ENCODE data around the gene LRSAM1.

DNA sequence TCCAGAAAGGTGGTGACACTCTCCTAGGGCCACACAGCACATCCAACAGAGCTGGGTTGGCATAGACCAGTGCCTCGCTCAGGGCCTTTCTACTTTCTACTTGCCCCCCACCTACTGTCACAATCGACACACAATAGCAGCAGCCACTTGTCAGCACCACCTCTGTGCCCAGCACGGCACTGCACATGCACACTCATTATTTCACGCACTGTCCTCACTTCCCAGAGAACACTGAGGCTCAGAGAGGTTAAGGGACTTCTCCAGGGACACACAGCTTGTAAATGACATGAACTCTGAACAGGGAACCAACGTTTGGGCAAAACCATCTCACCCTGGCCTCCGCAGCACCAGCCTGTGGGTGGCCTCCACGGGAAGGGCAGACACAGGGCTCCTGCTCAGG is 89.9 kb downstream of the LRSAM1 start:
- TF ChIP-seq, protein P1, sequence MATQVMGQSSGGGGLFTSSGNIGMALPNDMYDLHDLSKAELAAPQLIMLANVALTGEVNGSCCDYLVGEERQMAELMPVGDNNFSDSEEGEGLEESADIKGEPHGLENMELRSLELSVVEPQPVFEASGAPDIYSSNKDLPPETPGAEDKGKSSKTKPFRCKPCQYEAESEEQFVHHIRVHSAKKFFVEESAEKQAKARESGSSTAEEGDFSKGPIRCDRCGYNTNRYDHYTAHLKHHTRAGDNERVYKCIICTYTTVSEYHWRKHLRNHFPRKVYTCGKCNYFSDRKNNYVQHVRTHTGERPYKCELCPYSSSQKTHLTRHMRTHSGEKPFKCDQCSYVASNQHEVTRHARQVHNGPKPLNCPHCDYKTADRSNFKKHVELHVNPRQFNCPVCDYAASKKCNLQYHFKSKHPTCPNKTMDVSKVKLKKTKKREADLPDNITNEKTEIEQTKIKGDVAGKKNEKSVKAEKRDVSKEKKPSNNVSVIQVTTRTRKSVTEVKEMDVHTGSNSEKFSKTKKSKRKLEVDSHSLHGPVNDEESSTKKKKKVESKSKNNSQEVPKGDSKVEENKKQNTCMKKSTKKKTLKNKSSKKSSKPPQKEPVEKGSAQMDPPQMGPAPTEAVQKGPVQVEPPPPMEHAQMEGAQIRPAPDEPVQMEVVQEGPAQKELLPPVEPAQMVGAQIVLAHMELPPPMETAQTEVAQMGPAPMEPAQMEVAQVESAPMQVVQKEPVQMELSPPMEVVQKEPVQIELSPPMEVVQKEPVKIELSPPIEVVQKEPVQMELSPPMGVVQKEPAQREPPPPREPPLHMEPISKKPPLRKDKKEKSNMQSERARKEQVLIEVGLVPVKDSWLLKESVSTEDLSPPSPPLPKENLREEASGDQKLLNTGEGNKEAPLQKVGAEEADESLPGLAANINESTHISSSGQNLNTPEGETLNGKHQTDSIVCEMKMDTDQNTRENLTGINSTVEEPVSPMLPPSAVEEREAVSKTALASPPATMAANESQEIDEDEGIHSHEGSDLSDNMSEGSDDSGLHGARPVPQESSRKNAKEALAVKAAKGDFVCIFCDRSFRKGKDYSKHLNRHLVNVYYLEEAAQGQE (IDR thresholded peaks at IDR 0.05; ENCODE audit: low read depth): no peak
- TF ChIP-seq EGR1 (IDR thresholded peaks at IDR 0.05) (no peak), TAF1 (IDR thresholded peaks at IDR 0.05; ENCODE audit: low read depth) (no peak), MAX (IDR thresholded peaks at IDR 0.05) (no peak), CEBPB (IDR thresholded peaks at IDR 0.05) (no peak), TEAD4 (IDR thresholded peaks at IDR 0.05) (no peak), EP300 (IDR thresholded peaks at IDR 0.05; ENCODE audit: borderline replicate concordance) (no peak), RAD21 (IDR thresholded peaks at IDR 0.05; ENCODE audit: low read depth) (no peak), FOXM1 (IDR thresholded peaks at IDR 0.05; ENCODE audit: borderline replicate concordance, low read depth) (no peak), CREB1 (IDR thresholded peaks at IDR 0.05; ENCODE audit: low read depth) (no peak), USF1 (IDR thresholded peaks at IDR 0.05) (no peak), TCF12 (IDR thresholded peaks at IDR 0.05; ENCODE audit: low read depth) (no peak), NFIC (IDR thresholded peaks at IDR 0.05) (no peak), YY1 (IDR thresholded peaks at IDR 0.05; ENCODE audit: low read depth) (no peak)
